CD4-positive, alpha-beta T cell (primary cell): ENCODE data around the gene SFT2D1. TPM values are rescaled to one million over a fixed set of nuclear protein-coding genes. Genes with fewer than 3 reads are reported as not detected.

Experiments
- ATAC-seq: fragments of 200-7000 bp; cut with Tn5 transposase; one replicate; pipeline ENCODE4 v1.10.0; 2022; ENCODE audit warnings: mild to moderate bottlenecking; ENCODE audit not compliant: poor library complexity
- CTCF ChIA-PET: fragments of 350-600 bp; sonication (Branson Sonifier 250); formaldehyde crosslinking; loops from one replicate; lab custom pipeline; 2021; ENCODE audit warnings: antibody characterized with exemption, inconsistent platforms; lab: Charles Lee
- POLR2A ChIA-PET: fragments of 350-600 bp; sonication (Branson Sonifier 250); formaldehyde crosslinking; loops from one replicate; lab custom pipeline; 2021; ENCODE audit warnings: antibody characterized with exemption, inconsistent platforms; lab: Charles Lee
- DNase-seq, 14 experiments: peaks; one replicate each; pipeline ENCODE4 v3.0.0-alpha.2; 2013 to 2020; ENCODE audit warnings: mixed read lengths in 2 of 14
- H3K27ac ChIP-seq, 2 donors: one replicate each; pipeline versions ENCODE4 v1.5.1 to v1.7.0; 2013; ENCODE audit warnings: low read length in 2 of 2, low read depth in 1 of 2, mild to moderate bottlenecking in 1 of 2
- H3K27me3 ChIP-seq, 2 experiments: 1 replicate in 1 of 2; 2 replicates in 1 of 2; pipeline versions ENCODE4 v1.6.1 to v1.7.0; 2013; ENCODE audit warnings: low read length in 2 of 2, control low read depth in 1 of 2, mild to moderate bottlenecking in 1 of 2, moderate library complexity in 1 of 2; ENCODE audit not compliant: insufficient read depth in 2 of 2, control insufficient read depth in 1 of 2
- H3K36me3 ChIP-seq: one replicate; pipeline ENCODE4 v1.6.1; 2013; ENCODE audit warnings: low read length, control low read depth; ENCODE audit not compliant: insufficient read depth
- H3K4me1 ChIP-seq: one replicate; pipeline ENCODE4 v1.6.1; 2013; ENCODE audit warnings: low read length, control low read depth; ENCODE audit not compliant: insufficient read depth
- H3K4me3 ChIP-seq: one replicate; pipeline ENCODE4 v1.5.1; 2013; ENCODE audit warnings: mild to moderate bottlenecking, low read length, moderate library complexity
- H3K9me3 ChIP-seq, 2 experiments: 1 replicate in 1 of 2; 2 replicates in 1 of 2; pipeline versions ENCODE4 v1.6.1 to v1.7.0; 2013; ENCODE audit warnings: low read length in 2 of 2, mild to moderate bottlenecking in 2 of 2, control low read depth in 1 of 2, moderate library complexity in 1 of 2; ENCODE audit not compliant: control insufficient read depth in 1 of 2, insufficient read depth in 1 of 2
- H3K27ac Mint-ChIP-seq: one replicate; pipeline ENCODE4 v1.8.0; 2020; ENCODE audit warnings: mixed read lengths
- H3K27me3 Mint-ChIP-seq: one replicate; pipeline ENCODE4 v1.8.0; 2021; ENCODE audit warnings: mixed read lengths
- H3K36me3 Mint-ChIP-seq: one replicate; pipeline ENCODE4 v1.8.0; 2021; ENCODE audit warnings: low read depth, mixed read lengths
- H3K4me1 Mint-ChIP-seq: one replicate; pipeline ENCODE4 v1.8.0; 2021; ENCODE audit warnings: low read depth, mixed read lengths
- H3K4me3 Mint-ChIP-seq: one replicate; pipeline ENCODE4 v1.8.0; 2020; ENCODE audit warnings: mild to moderate bottlenecking, mixed read lengths
- H3K9me3 Mint-ChIP-seq: one replicate; pipeline ENCODE4 v1.8.0; 2020; ENCODE audit warnings: mixed read lengths
- CTCF ChIP-seq: fragments of 200-600 bp; IDR thresholded peaks from one replicate; pipeline ENCODE4 v1.8.0; 2022; ENCODE audit warnings: antibody characterized with exemption, mild to moderate bottlenecking
- intact Hi-C, 2 experiments: fragments of 100-400 bp; cut with DNase I in 1 of 2; cut with micrococcal nuclease in 1 of 2; formaldehyde crosslinking; loops; one replicate each; pipeline versions ENCODE4 v1.15.1 to v1.9.0; 2023 to 2025; cut with DNase I, micrococcal nuclease
- total RNA-seq, 174 experiments: library from RNA in 2 of 174; stranded (reverse) in 2 of 174; gene quantifications; one replicate each; pipeline ENCODE4 v1.2.3 and lab custom pipeline; 2021 to 2026

The SFT2D1 gene
- total RNA-seq, 2 experiments from 2014 or later, result 10.4 to 12.5 TPM

GRCh38 chr6:166284640-166285039 lies 57.7 kb downstream of the SFT2D1 start:
- ChIA-PET CTCF (interaction anchor here (0.9 kb wide), 1 partner anchor 9 kb away, joined by 3 read pairs; no protein-coding TSS in a partner anchor), POLR2A (no interaction called here)
- H3K9me3 Mint-ChIP-seq, result no peaks in the 10 kb centered on the region
- Histone ChIP-seq H3K4me1 (no peaks in the 10 kb centered on the region), H3K9me3 (no peaks in the 10 kb centered on the region), H3K27me3 (peaks cover 4 to 6% of the 10 kb centered on the region in 2 experiments), H3K4me3 (no peak overlapping the region), H3K27ac (no peak overlapping the region), H3K36me3 (no peaks in the 10 kb centered on the region)
- H3K4me1 Mint-ChIP-seq, result no peaks in the 10 kb centered on the region
- H3K27ac Mint-ChIP-seq, result no peak overlapping the region
- no peak for DNase-seq
- ATAC-seq, result no peak
- H3K27me3 Mint-ChIP-seq, result peaks cover 19% of the 10 kb centered on the region
- no peak for TF ChIP-seq CTCF
- no peak overlapping the region for H3K4me3 Mint-ChIP-seq
- H3K36me3 Mint-ChIP-seq, result no peaks in the 10 kb centered on the region
- intact Hi-C loops, result no loop called here

GRCh38 chr6:166282394-166283032 lies 59.8 kb downstream of the SFT2D1 start:
- H3K27ac ChIP-seq, result no peak overlapping the region
- no peaks in the 10 kb centered on the region for H3K9me3 Mint-ChIP-seq
- H3K4me3 ChIP-seq, result no peak overlapping the region
- H3K36me3 ChIP-seq, result no peaks in the 10 kb centered on the region
- POLR2A ChIA-PET, result no interaction called here
- peaks cover 4 to 6% of the 10 kb centered on the region in 2 experiments for H3K27me3 ChIP-seq
- H3K4me3 Mint-ChIP-seq, result no peak overlapping the region
- no peak for ATAC-seq
- no peaks in the 10 kb centered on the region for H3K4me1 ChIP-seq
- no peaks in the 10 kb centered on the region for H3K36me3 Mint-ChIP-seq
- H3K4me1 Mint-ChIP-seq, result no peaks in the 10 kb centered on the region
- CTCF ChIA-PET, result no interaction called here
- intact Hi-C loops, result no loop called here
- peaks cover 19% of the 10 kb centered on the region for H3K27me3 Mint-ChIP-seq
- no peaks in the 10 kb centered on the region for H3K9me3 ChIP-seq
- H3K27ac Mint-ChIP-seq, result no peak overlapping the region
- TF ChIP-seq CTCF, result no peak
- no peak for DNase-seq

DNA sequence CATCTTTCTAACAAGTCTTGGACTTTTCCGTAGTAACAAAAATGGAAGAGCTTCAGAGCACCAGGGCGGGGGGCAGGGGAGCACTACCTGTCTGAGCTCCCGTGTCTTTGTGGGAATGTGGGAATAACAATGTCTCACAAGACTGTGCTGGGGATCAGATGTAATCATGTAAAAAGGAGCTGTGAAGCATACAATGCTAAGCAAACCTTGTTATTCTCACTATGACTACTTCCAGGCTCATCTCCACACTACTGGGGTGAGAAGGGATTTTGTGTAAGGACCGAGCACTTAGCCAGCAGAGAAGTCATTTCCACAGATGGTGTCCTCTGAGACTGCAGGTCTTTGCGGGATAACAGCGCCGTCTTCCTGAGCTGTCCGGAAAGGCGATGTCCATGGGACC lies 61.2 kb downstream of the SFT2D1 start:
- Mint-ChIP-seq H3K27me3 (peaks cover 16% of the 10 kb centered on the region), H3K9me3 (no peaks in the 10 kb centered on the region), H3K36me3 (no peaks in the 10 kb centered on the region), H3K27ac (no peak overlapping the region), H3K4me3 (no peak overlapping the region), H3K4me1 (peaks cover under 1% of the 10 kb centered on the region)
- Histone ChIP-seq H3K4me1 (peaks cover under 1% of the 10 kb centered on the region), H3K9me3 (no peaks in the 10 kb centered on the region), H3K27me3 (peaks cover 2 to 6% of the 10 kb centered on the region in 2 experiments), H3K4me3 (no peak overlapping the region), H3K36me3 (no peaks in the 10 kb centered on the region), H3K27ac (no peak overlapping the region)
- no peak for DNase-seq
- no peak for ATAC-seq
- POLR2A ChIA-PET, result no interaction called here
- no peak for TF ChIP-seq CTCF
- CTCF ChIA-PET, result no interaction called here
- intact Hi-C loops, result no loop called here
